Activated T-cell treated with anti-CD3 and anti-CD28 coated beads, Interleukin-2, amount 50 U/mL, for 72 hours (primary cell): Measurements from ENCODE around the gene QSOX1. TPM values are rescaled to one million over a fixed set of nuclear protein-coding genes. Genes with fewer than 3 reads are reported as not detected.

Experiments used
- ATAC-seq, 2 donors: fragments of 150-1000 bp; cut with Tn5 transposase; replicated peaks in 1 of 2; 2 replicates each; pipeline ENCODE4 v1.10.0; 2021; ENCODE audit warnings: moderate library complexity in 2 of 2, mild to moderate bottlenecking in 1 of 2
- DNase-seq, 2 donors: peaks; one replicate each; pipeline ENCODE4 v3.0.0; 2021 to 2022; ENCODE audit warnings: mixed read lengths in 1 of 2
- H3K27ac Mint-ChIP-seq: one replicate; pipeline ENCODE4 v1.8.0; 2022; ENCODE audit warnings: mild to moderate bottlenecking, moderate library complexity, mixed read lengths
- H3K27me3 Mint-ChIP-seq: one replicate; pipeline ENCODE4 v1.8.0; 2022; ENCODE audit warnings: low read depth, mixed read lengths
- H3K36me3 Mint-ChIP-seq, 2 donors: one replicate each; pipeline ENCODE4 v1.8.0; 2022; ENCODE audit warnings: mixed read lengths in 2 of 2, mild to moderate bottlenecking in 1 of 2; ENCODE audit not compliant: insufficient read depth in 2 of 2
- H3K4me1 Mint-ChIP-seq: one replicate; pipeline ENCODE4 v1.8.0; 2022; ENCODE audit warnings: low read depth, mixed read lengths
- H3K4me3 Mint-ChIP-seq, 2 donors: one replicate each; pipeline ENCODE4 v1.8.0; 2022; ENCODE audit warnings: mild to moderate bottlenecking in 2 of 2, mixed read lengths in 2 of 2, moderate library complexity in 2 of 2
- H3K9me3 Mint-ChIP-seq, 2 donors: one replicate each; pipeline ENCODE4 v1.8.0; 2022; ENCODE audit warnings: mixed read lengths in 2 of 2
- total RNA-seq, 2 donors: library from RNA; stranded (reverse); gene quantifications; one replicate each; pipeline ENCODE4 v1.2.3, GENCODE V29; 2022

The QSOX1 gene
- total RNA-seq, 2 donors from 2014 or later, result 35.9 to 44.9 TPM

DNA sequence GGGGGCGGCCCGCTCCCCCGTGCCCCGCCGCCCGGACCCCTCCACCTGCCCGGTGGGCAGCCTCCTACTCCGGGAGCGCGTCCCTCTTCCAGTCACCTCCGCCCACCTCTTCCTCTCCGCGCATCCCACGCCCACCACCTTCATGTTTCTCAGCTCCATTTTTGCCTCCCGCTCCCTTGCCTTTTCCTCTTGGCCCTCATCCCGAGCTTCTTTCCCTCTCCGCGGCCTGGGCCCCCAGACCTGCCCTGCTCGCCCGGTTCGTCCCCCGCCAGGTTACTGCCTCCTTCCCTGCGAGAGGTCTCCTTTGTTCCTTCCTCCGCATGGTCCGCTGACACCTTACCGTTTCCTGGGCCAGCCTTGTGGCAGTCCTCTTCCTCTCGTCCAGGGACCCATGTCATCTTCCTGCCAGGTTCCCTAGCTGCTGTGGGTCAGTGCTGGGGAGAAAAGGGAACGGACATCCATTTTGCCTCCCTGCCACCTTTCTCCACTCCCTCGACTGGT, 563 bp downstream of the QSOX1 start:
- no peaks in the 10 kb centered on the region for H3K9me3 Mint-ChIP-seq
- peak overlapping the region; percentile 96 for H3K27ac Mint-ChIP-seq
- no peaks in the 10 kb centered on the region for H3K27me3 Mint-ChIP-seq
- DNase-seq, result peak; percentile 33 to 34
- peaks cover 36% of the 10 kb centered on the region for H3K4me1 Mint-ChIP-seq
- peaks cover 3 to 6% of the 10 kb centered on the region in 2 donors for H3K36me3 Mint-ChIP-seq
- H3K4me3 Mint-ChIP-seq, result peak overlapping the region; percentile 95 to 98
- peak in 1 of 2 donors; percentile 3 for ATAC-seq

DNA sequence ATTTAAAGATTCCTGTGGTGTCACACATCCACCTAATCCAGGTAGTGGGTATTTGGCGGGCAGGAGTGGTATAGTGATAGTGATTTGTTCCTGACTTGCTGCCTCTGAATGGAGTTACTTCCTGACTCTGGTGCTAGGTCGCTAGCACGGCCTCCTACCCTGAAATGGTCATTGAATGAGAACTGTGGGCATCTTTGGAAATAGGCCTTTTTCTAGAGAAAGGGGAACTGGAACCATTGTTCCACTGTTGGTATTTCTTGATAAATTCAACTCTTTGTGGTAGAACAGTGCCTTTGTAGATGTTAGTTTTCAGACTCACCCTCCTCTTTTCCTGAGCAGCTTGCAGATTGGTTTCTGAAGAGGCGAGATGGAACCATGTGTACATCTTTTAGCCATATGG, 1.5 kb downstream of the QSOX1 start:
- Mint-ChIP-seq H3K9me3 (no peaks in the 10 kb centered on the region), H3K27me3 (no peaks in the 10 kb centered on the region), H3K4me3 (peak overlapping the region; percentile 95 to 98), H3K4me1 (peaks cover 36% of the 10 kb centered on the region), H3K27ac (no peak overlapping the region), H3K36me3 (peaks cover 3 to 6% of the 10 kb centered on the region in 2 donors)
- DNase-seq (no peak), ATAC-seq (no peak)

DNA sequence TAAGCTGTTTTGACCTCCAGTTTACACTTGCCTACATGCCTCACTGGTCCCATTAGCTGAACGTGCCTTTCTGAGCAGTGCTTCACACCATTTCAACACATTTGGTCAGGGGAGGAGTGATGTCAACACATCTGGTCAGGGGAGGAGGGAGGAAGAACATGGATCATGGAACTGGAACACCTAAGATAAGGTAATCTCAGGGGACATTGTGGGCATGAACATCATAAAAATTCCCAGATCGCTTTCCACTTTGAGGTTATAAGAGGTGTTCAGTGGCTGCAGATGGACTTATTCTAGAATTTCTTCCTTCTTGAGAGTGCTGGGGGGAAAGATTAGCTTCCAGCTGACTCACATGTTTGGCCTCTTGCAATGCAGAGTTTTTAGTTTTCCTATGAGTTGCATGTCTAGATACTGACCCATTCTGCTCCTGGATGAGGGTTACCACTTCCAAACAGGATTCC, 2.0 kb downstream of the QSOX1 start:
- peaks cover 3 to 6% of the 10 kb centered on the region in 2 donors for H3K36me3 Mint-ChIP-seq
- H3K4me3 Mint-ChIP-seq, result peak overlapping the region; percentile 95 to 98
- DNase-seq (no peak), ATAC-seq (no peak)
- no peaks in the 10 kb centered on the region for H3K27me3 Mint-ChIP-seq
- H3K9me3 Mint-ChIP-seq, result no peaks in the 10 kb centered on the region
- H3K27ac Mint-ChIP-seq, result no peak overlapping the region
- H3K4me1 Mint-ChIP-seq, result peaks cover 36% of the 10 kb centered on the region

DNA sequence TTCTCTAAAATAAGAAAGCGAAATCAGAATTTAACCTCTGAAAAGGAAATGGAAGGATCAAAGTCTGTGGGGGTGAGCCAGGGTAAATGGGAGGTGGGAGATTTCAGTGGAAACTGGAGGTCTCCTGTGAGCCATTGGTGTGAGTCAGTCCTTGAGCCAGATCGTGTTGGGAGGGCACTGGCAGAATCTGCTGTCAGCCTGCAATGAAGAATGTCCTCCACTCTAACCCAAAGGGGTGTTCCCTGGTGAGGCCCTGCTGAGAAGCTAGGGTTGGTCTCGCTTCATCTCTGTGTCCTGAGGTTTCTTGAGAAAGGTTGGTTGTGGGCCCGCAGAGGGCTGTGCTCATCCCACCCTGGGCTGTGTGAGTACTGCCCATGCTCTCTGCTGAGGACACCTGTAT, 2.4 kb downstream of the QSOX1 start:
- no peak for DNase-seq
- Mint-ChIP-seq H3K4me1 (peaks cover 36% of the 10 kb centered on the region), H3K9me3 (no peaks in the 10 kb centered on the region), H3K27me3 (no peaks in the 10 kb centered on the region), H3K36me3 (peaks cover 3 to 6% of the 10 kb centered on the region in 2 donors), H3K27ac (no peak overlapping the region), H3K4me3 (peak overlapping the region in 1 of 2 donors; percentile 98)
- no peak for ATAC-seq

DNA sequence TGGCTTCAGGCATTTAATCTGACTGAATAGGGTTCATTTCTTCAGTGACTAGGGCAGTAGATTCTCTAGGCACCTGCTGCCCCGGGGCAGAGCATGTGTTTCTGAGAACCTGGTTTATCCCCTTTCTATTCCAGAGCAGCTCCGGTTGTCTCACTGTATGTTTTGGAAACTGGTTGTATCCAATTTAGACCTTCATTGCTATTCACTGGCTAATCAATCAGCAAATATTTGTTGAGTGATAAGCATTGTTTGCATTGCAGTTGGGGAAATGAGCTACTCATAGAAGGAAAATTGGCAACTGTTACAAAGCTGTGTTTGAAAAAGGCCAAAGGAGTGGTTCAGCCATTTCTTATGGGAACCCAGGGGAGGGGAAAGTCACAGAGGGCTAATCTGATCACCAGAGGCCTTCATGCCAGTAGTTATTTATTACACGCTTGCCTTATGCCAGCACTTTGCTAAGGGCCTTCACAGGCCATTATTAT, 2.9 kb downstream of the QSOX1 start:
- no peak for ATAC-seq
- Mint-ChIP-seq H3K4me3 (no peak overlapping the region), H3K4me1 (peaks cover 36% of the 10 kb centered on the region), H3K36me3 (peaks cover 3 to 6% of the 10 kb centered on the region in 2 donors), H3K27ac (no peak overlapping the region), H3K9me3 (no peaks in the 10 kb centered on the region), H3K27me3 (no peaks in the 10 kb centered on the region)
- no peak for DNase-seq

DNA sequence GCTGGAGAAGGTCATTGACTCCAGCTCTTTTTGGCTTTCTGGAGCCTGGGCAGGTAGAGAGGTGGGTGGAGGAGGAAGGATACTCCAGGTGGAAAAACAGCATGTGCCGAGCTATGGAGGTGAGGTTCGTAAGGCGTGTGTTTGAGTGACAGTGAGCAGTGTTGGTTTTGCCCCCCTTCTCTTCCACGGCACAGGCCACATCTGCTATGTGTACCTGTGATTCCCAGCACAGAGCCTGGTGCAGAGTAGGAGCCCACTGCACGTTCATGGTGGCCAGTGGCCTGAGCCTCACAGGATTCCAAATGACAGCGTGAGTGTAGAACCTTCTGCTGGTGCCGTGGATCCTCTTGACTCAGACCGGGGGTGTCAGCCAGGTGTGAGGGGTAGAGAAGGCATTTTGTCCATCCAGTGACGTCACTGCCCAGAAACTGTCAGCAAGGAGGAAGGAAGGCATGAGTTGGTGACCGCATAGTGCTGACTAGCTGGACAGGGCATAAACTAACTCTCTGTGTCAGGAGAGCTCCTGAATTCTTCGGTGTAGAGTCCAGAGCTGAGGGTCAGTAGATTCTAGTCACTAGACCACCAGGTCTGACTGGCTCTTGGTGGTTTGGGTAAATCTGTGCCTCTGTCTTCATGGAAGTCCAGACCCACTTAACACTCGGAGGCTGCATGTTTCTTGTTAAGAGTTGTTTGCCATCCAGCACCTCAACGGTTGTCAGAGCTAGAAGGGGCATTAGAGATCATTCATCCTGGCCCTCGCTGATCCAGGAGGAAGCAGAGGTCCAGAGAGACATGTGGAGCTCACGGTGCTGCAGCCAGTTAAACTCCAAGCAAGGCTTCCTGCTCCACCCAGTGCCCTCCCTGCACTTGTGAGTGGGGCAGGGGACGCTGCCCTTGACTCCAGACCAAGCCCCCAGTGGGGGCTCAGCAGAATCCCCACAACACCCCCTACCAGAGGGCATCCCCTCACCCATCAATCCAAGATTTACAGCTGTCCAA, 3.8 kb downstream of the QSOX1 start:
- H3K36me3 Mint-ChIP-seq, result peaks cover 3 to 6% of the 10 kb centered on the region in 2 donors
- no peaks in the 10 kb centered on the region for H3K9me3 Mint-ChIP-seq
- no peaks in the 10 kb centered on the region for H3K27me3 Mint-ChIP-seq
- peaks cover 32% of the 10 kb centered on the region for H3K4me1 Mint-ChIP-seq
- DNase-seq (no peak), ATAC-seq (no peak)
- H3K27ac Mint-ChIP-seq, result no peak overlapping the region
- no peak overlapping the region for H3K4me3 Mint-ChIP-seq

DNA sequence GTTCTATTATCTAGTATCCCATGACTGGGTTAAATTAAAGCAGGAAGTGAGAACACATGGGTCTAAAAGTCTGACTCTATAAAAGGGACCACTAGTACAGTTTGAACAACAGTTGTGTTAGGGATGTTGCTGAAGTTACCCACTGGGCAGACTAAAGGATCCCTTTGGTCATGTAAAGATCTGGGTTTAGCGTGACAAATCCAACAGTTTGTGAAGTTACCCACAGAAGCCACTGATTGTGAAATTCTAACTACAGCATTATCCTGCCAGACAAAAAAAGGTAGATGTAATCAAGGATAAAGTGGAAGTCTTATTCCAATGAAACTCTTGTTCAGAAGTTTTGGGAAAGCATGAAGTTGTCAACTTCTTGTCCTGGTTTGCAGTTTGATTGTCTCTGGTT, 5.7 kb downstream of the QSOX1 start:
- DNase-seq, result no peak
- ATAC-seq, result no peak
- peaks cover 36% of the 10 kb centered on the region for H3K4me1 Mint-ChIP-seq
- no peak overlapping the region for H3K4me3 Mint-ChIP-seq
- H3K9me3 Mint-ChIP-seq, result no peaks in the 10 kb centered on the region
- H3K27ac Mint-ChIP-seq, result no peak overlapping the region
- peaks cover 3 to 5% of the 10 kb centered on the region in 2 donors for H3K36me3 Mint-ChIP-seq
- no peaks in the 10 kb centered on the region for H3K27me3 Mint-ChIP-seq

DNA sequence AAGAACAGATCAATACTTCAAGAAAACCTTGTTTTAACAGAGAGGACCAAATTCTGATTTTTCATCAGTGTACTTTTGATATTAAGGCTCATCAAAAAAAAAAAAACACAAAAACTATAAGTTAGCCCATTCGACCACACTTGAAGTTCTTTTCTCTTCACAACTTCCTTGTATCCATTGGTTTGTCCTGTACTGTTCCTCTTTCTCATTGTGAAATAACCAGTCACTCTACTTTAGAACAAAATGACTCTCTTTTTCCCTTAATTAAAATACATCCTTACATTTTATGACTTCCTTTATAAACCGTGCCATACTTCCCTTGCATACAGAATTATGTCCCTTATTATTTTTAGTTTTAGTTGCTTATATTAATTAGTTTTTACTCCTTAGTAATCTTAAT, 8.4 kb downstream of the QSOX1 start:
- no peaks in the 10 kb centered on the region for H3K9me3 Mint-ChIP-seq
- H3K27me3 Mint-ChIP-seq, result no peaks in the 10 kb centered on the region
- H3K4me3 Mint-ChIP-seq, result no peak overlapping the region
- H3K4me1 Mint-ChIP-seq, result peaks cover 10% of the 10 kb centered on the region
- H3K36me3 Mint-ChIP-seq, result no peaks in the 10 kb centered on the region
- no peak for ATAC-seq
- H3K27ac Mint-ChIP-seq, result no peak overlapping the region
- DNase-seq, result no peak

DNA sequence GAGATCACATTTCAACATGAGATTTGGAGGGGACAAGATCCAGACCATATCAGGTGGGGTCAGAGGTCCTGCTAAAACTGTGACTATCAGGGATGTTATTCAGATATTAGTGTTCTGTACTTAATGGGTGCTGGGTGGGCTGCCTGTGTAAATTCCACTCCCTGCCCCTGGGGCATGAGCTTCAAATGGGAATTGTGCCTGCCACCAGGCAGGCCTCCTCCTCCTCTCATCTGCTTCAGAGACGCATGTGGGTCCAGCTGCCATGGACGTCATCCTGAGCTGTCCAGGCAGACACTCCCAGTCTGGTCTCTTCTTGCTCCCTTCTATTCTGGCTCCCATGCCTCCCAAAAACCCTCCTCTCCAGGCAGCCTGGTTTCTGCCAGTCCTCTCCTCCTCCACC, 10.4 kb downstream of the QSOX1 start:
- Mint-ChIP-seq H3K36me3 (no peaks in the 10 kb centered on the region), H3K9me3 (no peaks in the 10 kb centered on the region), H3K4me3 (no peak overlapping the region), H3K27ac (no peak overlapping the region), H3K27me3 (no peaks in the 10 kb centered on the region), H3K4me1 (peaks cover 12% of the 10 kb centered on the region)
- DNase-seq (no peak), ATAC-seq (no peak)

DNA sequence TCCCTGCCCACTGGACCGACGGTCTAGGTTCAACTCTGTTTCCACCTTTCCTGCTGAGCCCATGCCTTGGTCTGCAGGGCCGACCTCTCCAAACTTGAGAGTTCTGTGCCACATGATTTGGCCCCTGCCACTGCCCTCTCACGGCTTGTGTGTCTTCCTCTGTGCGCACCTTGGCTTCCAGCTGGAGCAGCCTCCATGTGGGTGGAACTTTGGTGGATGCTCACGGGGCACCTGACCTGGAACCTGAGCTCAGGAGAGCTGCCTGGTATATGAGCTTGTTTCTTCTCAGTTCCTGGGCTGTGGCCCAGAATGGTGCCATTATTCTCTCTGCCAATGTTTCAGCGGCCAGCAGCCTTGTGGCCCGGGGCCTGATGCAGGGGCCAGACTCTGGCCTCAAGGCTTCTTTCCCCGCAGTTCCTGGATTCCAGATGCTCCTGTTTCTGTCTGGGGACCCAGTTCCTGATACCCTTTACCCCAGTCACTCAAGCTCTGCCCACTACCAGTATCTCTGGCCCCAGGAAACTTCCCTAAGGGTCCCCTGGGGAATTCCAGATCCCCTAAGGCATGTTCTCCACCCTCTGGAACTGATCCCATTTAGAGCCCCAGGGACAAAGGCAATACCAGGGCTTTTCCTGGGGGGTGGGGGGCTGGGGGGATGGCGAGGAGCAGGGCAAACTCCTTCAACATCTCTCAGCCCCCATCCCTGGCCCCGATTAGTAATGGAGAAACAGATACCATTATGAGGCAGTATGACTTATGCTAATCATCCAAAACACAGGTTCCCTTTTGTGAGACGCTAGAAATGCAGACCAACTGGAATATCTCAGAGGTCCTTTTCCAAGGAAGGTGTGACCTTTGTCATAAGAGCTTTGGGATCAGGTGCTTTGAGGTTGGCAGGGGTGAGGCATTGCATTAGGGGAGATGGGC, 11.1 kb downstream of the QSOX1 start:
- no peaks in the 10 kb centered on the region for H3K9me3 Mint-ChIP-seq
- ATAC-seq (no peak), DNase-seq (no peak)
- H3K27ac Mint-ChIP-seq, result no peak overlapping the region
- H3K27me3 Mint-ChIP-seq, result no peaks in the 10 kb centered on the region
- H3K36me3 Mint-ChIP-seq, result no peaks in the 10 kb centered on the region
- peaks cover 12% of the 10 kb centered on the region for H3K4me1 Mint-ChIP-seq
- H3K4me3 Mint-ChIP-seq, result no peak overlapping the region

DNA sequence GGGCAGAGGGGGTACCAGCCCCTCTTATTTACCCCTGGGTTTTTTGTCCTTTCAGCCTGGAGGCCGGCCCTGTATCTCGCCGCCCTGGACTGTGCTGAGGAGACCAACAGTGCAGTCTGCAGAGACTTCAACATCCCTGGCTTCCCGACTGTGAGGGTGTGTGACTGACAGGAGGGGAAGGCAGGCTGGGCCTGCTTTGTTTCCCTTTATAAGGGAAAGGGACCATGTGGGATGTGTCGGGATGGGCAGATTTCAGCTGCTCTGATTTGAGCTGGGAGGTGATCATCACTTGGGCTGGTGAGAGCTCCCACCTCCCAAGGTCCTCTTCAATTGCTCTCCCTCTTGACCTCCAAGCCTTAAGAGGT, 11.7 kb downstream of the QSOX1 start:
- ATAC-seq (no peak), DNase-seq (no peak)
- no peaks in the 10 kb centered on the region for H3K27me3 Mint-ChIP-seq
- H3K27ac Mint-ChIP-seq, result no peak overlapping the region
- H3K4me1 Mint-ChIP-seq, result peaks cover 12% of the 10 kb centered on the region
- H3K9me3 Mint-ChIP-seq, result no peaks in the 10 kb centered on the region
- peaks cover 0 to 1% of the 10 kb centered on the region in 2 donors for H3K36me3 Mint-ChIP-seq
- no peak overlapping the region for H3K4me3 Mint-ChIP-seq

DNA sequence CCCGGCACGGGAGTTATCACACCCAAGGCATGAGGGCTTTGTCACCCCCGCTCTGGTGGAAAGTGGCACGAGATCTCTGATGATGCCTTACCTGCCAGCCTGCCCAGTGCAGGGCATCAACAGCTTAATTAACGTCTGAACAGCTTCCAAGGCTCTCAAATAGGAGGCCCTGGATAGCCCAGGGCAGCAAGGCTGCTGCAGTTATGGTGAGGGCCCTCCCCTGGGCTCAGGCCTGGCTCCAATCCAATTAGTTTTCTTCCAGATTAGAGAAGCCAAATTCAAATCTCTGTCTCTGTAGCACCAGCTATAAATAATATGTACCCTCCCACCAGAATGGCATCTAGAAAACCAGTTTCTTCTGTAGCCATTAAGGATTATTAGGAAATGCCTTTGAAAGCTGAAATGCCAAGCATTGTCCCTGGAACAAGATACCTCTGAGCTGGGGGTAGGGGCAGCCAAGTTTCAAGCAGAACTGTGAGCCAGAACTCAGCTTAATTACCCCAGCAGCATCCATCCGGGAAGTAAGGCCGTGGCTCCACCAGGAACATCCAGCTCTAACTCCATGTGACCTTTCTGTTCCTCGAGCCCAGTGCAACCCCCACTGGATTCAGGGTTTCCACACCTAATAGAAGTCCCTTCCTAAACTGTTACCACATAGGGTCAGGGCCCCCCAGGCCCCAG, 12.5 kb downstream of the QSOX1 start:
- no peak overlapping the region for H3K27ac Mint-ChIP-seq
- no peaks in the 10 kb centered on the region for H3K27me3 Mint-ChIP-seq
- DNase-seq (no peak), ATAC-seq (no peak)
- H3K9me3 Mint-ChIP-seq, result no peaks in the 10 kb centered on the region
- H3K36me3 Mint-ChIP-seq, result peaks cover 0 to 1% of the 10 kb centered on the region in 2 donors
- H3K4me3 Mint-ChIP-seq, result no peak overlapping the region
- H3K4me1 Mint-ChIP-seq, result peaks cover 12% of the 10 kb centered on the region
